Measurements from ENCODE around the gene RFTN1.

The RFTN1 gene

GRCh38 chr3:16516695-16517481, 3.4 kb upstream of the RFTN1 start:
- H3K4me3 ChIP-seq (ENCODE audit: low read depth, low read length), result peak overlapping the region; percentile 98
- TF ChIP-seq CTCF (IDR thresholded peaks at IDR 0.05; ENCODE audit: borderline replicate concordance, insufficient read depth, low read depth, low read length), result no peak

GRCh38 chr3:16515885-16516420, 2.5 kb upstream of the RFTN1 start:
- H3K4me3 ChIP-seq (ENCODE audit: low read depth, low read length), result peak overlapping the region; percentile 98
- no peak for TF ChIP-seq CTCF (IDR thresholded peaks at IDR 0.05; ENCODE audit: borderline replicate concordance, insufficient read depth, low read depth, low read length)

- H3K4me3 ChIP-seq (ENCODE audit: low read depth, low read length), result peak overlapping the region; percentile 98
Observed at GRCh38 chr3:16514755-16515353, 1.4 kb upstream of the RFTN1 start.

GRCh38 chr3:16514021-16514700, 662 bp upstream of the RFTN1 start:
- peak overlapping the region; percentile 98 for H3K4me3 ChIP-seq (ENCODE audit: low read depth, low read length)
- TF ChIP-seq CTCF (IDR thresholded peaks at IDR 0.05; ENCODE audit: borderline replicate concordance, insufficient read depth, low read depth, low read length), result no peak

More at GRCh38 chr3:16514755-16515353, 1.4 kb upstream of the RFTN1 start:
- no peak for TF ChIP-seq CTCF (IDR thresholded peaks at IDR 0.05; ENCODE audit: borderline replicate concordance, insufficient read depth, low read depth, low read length)

GRCh38 chr3:16512435-16513140, 911 bp downstream of the RFTN1 start:
- TF ChIP-seq CTCF (IDR thresholded peaks at IDR 0.05; ENCODE audit: borderline replicate concordance, insufficient read depth, low read depth, low read length), result 0 out of 2 replicates have a peak, but pooled peaks have one; percentile 2
- peak overlapping the region; percentile 98 for H3K4me3 ChIP-seq (ENCODE audit: low read depth, low read length)

- peak overlapping the region; percentile 98 for H3K4me3 ChIP-seq (ENCODE audit: low read depth, low read length)
Observed at GRCh38 chr3:16511681-16512434, 1.6 kb downstream of the RFTN1 start.

More at GRCh38 chr3:16511681-16512434, 1.6 kb downstream of the RFTN1 start:
- TF ChIP-seq CTCF (IDR thresholded peaks at IDR 0.05; ENCODE audit: borderline replicate concordance, insufficient read depth, low read depth, low read length), result no peak
